Esophagus squamous epithelium (tissue), 4 donors: ENCODE results near the gene CLSTN1.

Experiments
- POLR2A ChIP-seq, 4 donors: fragments of 450-650 bp; IDR thresholded peaks; one replicate each; pipeline ENCODE4 v1.6.1; 2017; ENCODE audit warnings: antibody characterized with exemption in 4 of 4, mild to moderate bottlenecking in 4 of 4, moderate library complexity in 3 of 4
- TF ChIP-seq, protein P1 (sequence below), 6 experiments: fragments of 450-650 bp in 4 of 6; fragments of 200-600 bp in 2 of 6; sonication (generic) in 2 of 6; IDR thresholded peaks; one replicate each; pipeline ENCODE4 v1.5.1; 2016 to 2019; ENCODE audit warnings: antibody characterized with exemption in 6 of 6, mild to moderate bottlenecking in 4 of 6, moderate library complexity in 4 of 6

DNA sequence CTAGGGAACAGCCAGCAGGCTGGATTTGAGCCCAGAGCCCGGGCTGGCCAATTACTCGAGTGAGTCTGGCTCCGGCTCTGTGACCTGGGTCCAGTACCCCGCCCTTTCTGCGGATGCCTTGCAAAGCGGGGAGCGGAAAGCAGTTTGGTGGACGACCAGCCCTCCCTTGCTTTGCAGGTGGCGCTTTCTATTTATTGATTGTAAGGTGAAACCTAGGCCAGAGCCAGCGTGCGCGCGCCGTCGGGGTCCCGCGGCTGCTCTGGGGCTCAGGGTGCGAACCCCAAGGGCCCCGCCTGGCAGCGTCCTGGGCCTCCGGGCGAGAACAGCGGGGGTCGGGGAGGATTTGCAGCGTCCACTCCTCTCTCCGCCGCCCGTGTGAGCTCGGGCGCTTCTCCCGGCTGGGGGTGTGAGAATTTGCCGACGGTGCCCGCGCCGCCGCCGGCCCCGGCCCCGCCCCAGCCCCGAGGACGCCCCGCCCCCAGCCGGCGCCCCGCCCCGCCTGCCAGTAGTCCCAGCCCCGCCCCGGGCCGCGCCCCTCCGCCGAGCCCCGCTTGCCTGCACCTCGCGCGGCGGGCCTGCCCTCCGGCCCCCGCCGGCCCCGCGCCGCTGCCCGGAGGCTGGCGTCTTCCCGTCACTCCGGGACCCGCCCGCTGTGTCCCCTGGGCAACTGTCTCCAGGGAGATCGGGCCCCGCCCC lies 134.6 kb downstream of the CLSTN1 start:
- TF ChIP-seq, protein P1, sequence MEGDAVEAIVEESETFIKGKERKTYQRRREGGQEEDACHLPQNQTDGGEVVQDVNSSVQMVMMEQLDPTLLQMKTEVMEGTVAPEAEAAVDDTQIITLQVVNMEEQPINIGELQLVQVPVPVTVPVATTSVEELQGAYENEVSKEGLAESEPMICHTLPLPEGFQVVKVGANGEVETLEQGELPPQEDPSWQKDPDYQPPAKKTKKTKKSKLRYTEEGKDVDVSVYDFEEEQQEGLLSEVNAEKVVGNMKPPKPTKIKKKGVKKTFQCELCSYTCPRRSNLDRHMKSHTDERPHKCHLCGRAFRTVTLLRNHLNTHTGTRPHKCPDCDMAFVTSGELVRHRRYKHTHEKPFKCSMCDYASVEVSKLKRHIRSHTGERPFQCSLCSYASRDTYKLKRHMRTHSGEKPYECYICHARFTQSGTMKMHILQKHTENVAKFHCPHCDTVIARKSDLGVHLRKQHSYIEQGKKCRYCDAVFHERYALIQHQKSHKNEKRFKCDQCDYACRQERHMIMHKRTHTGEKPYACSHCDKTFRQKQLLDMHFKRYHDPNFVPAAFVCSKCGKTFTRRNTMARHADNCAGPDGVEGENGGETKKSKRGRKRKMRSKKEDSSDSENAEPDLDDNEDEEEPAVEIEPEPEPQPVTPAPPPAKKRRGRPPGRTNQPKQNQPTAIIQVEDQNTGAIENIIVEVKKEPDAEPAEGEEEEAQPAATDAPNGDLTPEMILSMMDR (IDR thresholded peaks at IDR 0.05), result no peak
- peak in 1 of 4 donors; percentile 24 for TF ChIP-seq POLR2A (IDR thresholded peaks at IDR 0.05)
